ENCODE measurements around the gene ATP5MC3.

DNA sequence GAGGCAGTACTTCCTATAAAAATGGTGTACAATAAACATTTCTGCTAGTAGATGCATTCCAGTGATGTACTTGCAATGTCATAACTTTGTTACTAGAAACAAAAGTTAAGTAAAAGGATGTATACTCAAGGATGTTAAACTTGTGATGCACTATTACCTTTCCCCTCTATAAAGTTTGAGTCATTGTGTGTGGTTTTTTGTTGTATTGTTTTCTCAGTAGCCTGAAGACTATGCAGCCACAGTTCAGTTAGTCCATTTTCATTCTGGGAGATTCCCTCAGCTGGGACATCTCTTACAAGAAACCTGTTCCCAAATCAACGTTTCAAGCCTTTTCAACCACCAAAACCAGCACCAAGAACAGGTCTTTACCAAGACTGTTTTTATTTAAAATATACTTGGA lies 5.6 kb downstream of the ATP5MC3 start:
- TF ChIP-seq, protein P1, sequence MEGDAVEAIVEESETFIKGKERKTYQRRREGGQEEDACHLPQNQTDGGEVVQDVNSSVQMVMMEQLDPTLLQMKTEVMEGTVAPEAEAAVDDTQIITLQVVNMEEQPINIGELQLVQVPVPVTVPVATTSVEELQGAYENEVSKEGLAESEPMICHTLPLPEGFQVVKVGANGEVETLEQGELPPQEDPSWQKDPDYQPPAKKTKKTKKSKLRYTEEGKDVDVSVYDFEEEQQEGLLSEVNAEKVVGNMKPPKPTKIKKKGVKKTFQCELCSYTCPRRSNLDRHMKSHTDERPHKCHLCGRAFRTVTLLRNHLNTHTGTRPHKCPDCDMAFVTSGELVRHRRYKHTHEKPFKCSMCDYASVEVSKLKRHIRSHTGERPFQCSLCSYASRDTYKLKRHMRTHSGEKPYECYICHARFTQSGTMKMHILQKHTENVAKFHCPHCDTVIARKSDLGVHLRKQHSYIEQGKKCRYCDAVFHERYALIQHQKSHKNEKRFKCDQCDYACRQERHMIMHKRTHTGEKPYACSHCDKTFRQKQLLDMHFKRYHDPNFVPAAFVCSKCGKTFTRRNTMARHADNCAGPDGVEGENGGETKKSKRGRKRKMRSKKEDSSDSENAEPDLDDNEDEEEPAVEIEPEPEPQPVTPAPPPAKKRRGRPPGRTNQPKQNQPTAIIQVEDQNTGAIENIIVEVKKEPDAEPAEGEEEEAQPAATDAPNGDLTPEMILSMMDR (IDR thresholded peaks at IDR 0.05; ENCODE audit: low read length), result no peak
- TF ChIP-seq EZH2 (optimal IDR thresholded peaks at IDR 0.05; ENCODE audit: low read depth, low read length), result no peak
- no peak for TF ChIP-seq EZH2phosphoT487 (IDR thresholded peaks at IDR 0.05; ENCODE audit: low read length)

Data from MM.1S (cell line).